Measurements from ENCODE around the gene EXOC4. TPM values are rescaled to one million over a fixed set of nuclear protein-coding genes. Genes with fewer than 3 reads are reported as not detected.

EXOC4 gene
- total and polyA plus RNA-seq, 2 donors (not counting 3 experiments of a cell fraction or from before 2014, with no cell fraction given), result 20.3 to 73.1 TPM

GRCh38 chr7:134019251-134019650 lies 766.4 kb downstream of the EXOC4 start:
- H3K27me3 ChIP-seq (ENCODE audit: control insufficient read depth in 2 of 2, insufficient read depth in 2 of 2, low read length in 2 of 2), result no peaks in the 10 kb centered on the region
- H3K27ac ChIP-seq (ENCODE audit: insufficient read depth, low read depth, low read length), result no peak overlapping the region
- H3K4me3 ChIP-seq (replicated peaks in 1 of 3; ENCODE audit: insufficient read depth in 1 of 3, low read depth in 1 of 3, low read length in 3 of 3), result no peak overlapping the region
- ChIA-PET POLR2A (no interaction called here), CTCF (interaction anchor here (1.1 kb wide), 1 partner anchor 11 kb away, joined by 3 read pairs; no protein-coding TSS in a partner anchor)
- no peaks in the 10 kb centered on the region for H3K9me3 ChIP-seq (replicated peaks; ENCODE audit: control insufficient read depth, insufficient read depth, low read length)
- H3K36me3 ChIP-seq (ENCODE audit: control insufficient read depth in 2 of 2, extremely low read depth in 1 of 2, insufficient read depth in 2 of 2, low read length in 2 of 2), result no peaks in the 10 kb centered on the region
- H3K4me1 ChIP-seq (ENCODE audit: control insufficient read depth, extremely low read depth, insufficient read depth, low read length), result no peaks in the 10 kb centered on the region
- no peak for TF ChIP-seq MAX (IDR thresholded peaks at IDR 0.05; ENCODE audit: insufficient read depth, insufficient read length)
- no peak for TF ChIP-seq GATA2 (IDR thresholded peaks at IDR 0.05; ENCODE audit: insufficient read depth, insufficient read length, low read depth, low read length)
- TF ChIP-seq POLR2AphosphoS5 (IDR thresholded peaks at IDR 0.05; ENCODE audit: insufficient read depth, low read depth, low read length), result no peak
- no peak for TF ChIP-seq FOS (IDR thresholded peaks at IDR 0.05; ENCODE audit: borderline replicate concordance, insufficient read depth, low read length)
- TF ChIP-seq EZH2 (IDR thresholded peaks at IDR 0.05; ENCODE audit: borderline replicate concordance, low read depth, low read length, severe bottlenecking), result no peak
- TF ChIP-seq JUN (IDR thresholded peaks at IDR 0.05; ENCODE audit: borderline replicate concordance, insufficient read depth, insufficient read length, low read depth), result no peak
- TF ChIP-seq MYC (IDR thresholded peaks at IDR 0.05; ENCODE audit: low read depth, low read length), result no peak
- no peak for TF ChIP-seq CTCF (IDR thresholded peaks at IDR 0.05; ENCODE audit: extremely low read depth in 1 of 2, insufficient read depth in 1 of 2, low read depth in 1 of 2, low read length in 2 of 2)
- no peak for TF ChIP-seq POLR2A (IDR thresholded peaks at IDR 0.05; ENCODE audit: low read depth, low read length)
- no peaks in the 10 kb centered on the region for H4K20me1 ChIP-seq (replicated peaks; ENCODE audit: control insufficient read depth, extremely low read depth, insufficient read depth, low read length)
- H3K79me2 ChIP-seq (ENCODE audit: control insufficient read depth, insufficient read depth, low read length), result no peaks in the 10 kb centered on the region
- dilution Hi-C loops (cut with MboI; ENCODE audit: extremely low pct_ligation_motif_present, low sequenced_read_pairs), result no loop called here
- DNase-seq (ENCODE audit: low read depth, low spot score) (no peak), FAIRE-seq (no peak)
- no peak overlapping the region for H3K9ac ChIP-seq (replicated peaks; ENCODE audit: extremely low read depth, insufficient read depth, low read length)
- BruUV-seq (replicated peaks), result no TSS peak
- intact Hi-C loops (cut with micrococcal nuclease), result loop anchor here (10.0 kb wide), 2 partner anchors 654 to 1304 kb away; no protein-coding TSS in a partner anchor
- no peaks in the 10 kb centered on the region for H3K9me1 ChIP-seq (replicated peaks; ENCODE audit: control insufficient read depth, extremely low read depth, insufficient read depth, low read length)
- H3K4me2 ChIP-seq (ENCODE audit: insufficient read depth, low read length), result no peak overlapping the region
- H2AFZ ChIP-seq (ENCODE audit: low read depth, low read length), result no peak overlapping the region
